Natural killer cell (primary cell): ENCODE results near the gene NMT2. TPM values are rescaled to one million over a fixed set of nuclear protein-coding genes. Genes with fewer than 3 reads are reported as not detected.

ENCODE experiments used
- ATAC-seq, 3 donors: fragments of 150-1000 bp in 2 of 3; fragments of 200-7000 bp in 1 of 3; cut with Tn5 transposase; 1 replicate in 1 of 3; 2 replicates in 2 of 3; pipeline ENCODE4 v1.10.0; 2021; ENCODE audit warnings: mild to moderate bottlenecking in 2 of 3, moderate library complexity in 2 of 3
- DNase-seq, 2 donors: peaks; one replicate each; pipeline versions ENCODE4 v3.0.0 to v3.0.0-alpha.2; 2013 to 2021; ENCODE audit warnings: mixed read lengths in 1 of 2
- H3K27ac ChIP-seq: one replicate; pipeline ENCODE4 v1.5.1; 2013; ENCODE audit warnings: mild to moderate bottlenecking, low read length
- H3K27me3 ChIP-seq: one replicate; pipeline ENCODE4 v1.6.1; 2013; ENCODE audit warnings: low read length; ENCODE audit not compliant: control insufficient read depth, insufficient read depth
- H3K36me3 ChIP-seq: one replicate; pipeline ENCODE4 v1.6.1; 2013; ENCODE audit warnings: low read length; ENCODE audit not compliant: control insufficient read depth, insufficient read depth
- H3K4me1 ChIP-seq: one replicate; pipeline ENCODE4 v1.6.1; 2013; ENCODE audit warnings: low read length; ENCODE audit not compliant: control insufficient read depth, insufficient read depth
- H3K4me3 ChIP-seq: one replicate; pipeline ENCODE4 v1.5.1; 2013; ENCODE audit warnings: low read length
- H3K9me3 ChIP-seq: one replicate; pipeline ENCODE4 v1.6.1; 2013; ENCODE audit warnings: low read length; ENCODE audit not compliant: control insufficient read depth, insufficient read depth
- H3K27ac Mint-ChIP-seq, 2 donors: one replicate each; pipeline ENCODE4 v1.8.0; 2022; ENCODE audit warnings: mild to moderate bottlenecking in 2 of 2, mixed read lengths in 2 of 2, moderate library complexity in 1 of 2
- H3K27me3 Mint-ChIP-seq, 2 donors: one replicate each; pipeline ENCODE4 v1.8.0; 2022; ENCODE audit warnings: low read depth in 2 of 2, mixed read lengths in 2 of 2
- H3K36me3 Mint-ChIP-seq: one replicate; pipeline ENCODE4 v1.8.0; 2022; ENCODE audit warnings: mixed read lengths
- H3K4me1 Mint-ChIP-seq, 2 donors: one replicate each; pipeline ENCODE4 v1.8.0; 2022; ENCODE audit warnings: mixed read lengths in 2 of 2
- H3K4me3 Mint-ChIP-seq: one replicate; pipeline ENCODE4 v1.8.0; 2022; ENCODE audit warnings: mild to moderate bottlenecking, moderate library complexity, mixed read lengths
- H3K9me3 Mint-ChIP-seq, 2 donors: one replicate each; pipeline ENCODE4 v1.8.0; 2022; ENCODE audit warnings: mixed read lengths in 2 of 2
- WGBS: methylation state at CpG from one replicate; pipeline ENCODE4 v1.1.7; 2013; ENCODE audit warnings: missing lambda C conversion rate; ENCODE audit not compliant: insufficient coverage; 5-methylcytosine and 5-hydroxymethylcytosine counted together
- intact Hi-C: fragments of 100-400 bp; cut with micrococcal nuclease; formaldehyde crosslinking; loops from one replicate; pipeline ENCODE4 v1.14.2; 2022
- total RNA-seq, 4 donors: library from RNA; stranded (reverse); fragments of 120-200 nt in 1 of 4; gene quantifications; one replicate each; pipeline versions ENCODE4 v1.2.3 to v1.2.4, GENCODE V29; 2013 to 2022
- TF ChIP-seq, protein P1 (sequence below): fragments of 200-600 bp; IDR thresholded peaks from one replicate; pipeline ENCODE4 v1.8.0; 2022; ENCODE audit warnings: antibody characterized with exemption

Gene NMT2
- total RNA-seq, 3 donors from 2014 or later (not counting 1 experiment from before 2014, with no cell fraction given) = 18.9 to 34.9 (median 28.8) TPM

DNA sequence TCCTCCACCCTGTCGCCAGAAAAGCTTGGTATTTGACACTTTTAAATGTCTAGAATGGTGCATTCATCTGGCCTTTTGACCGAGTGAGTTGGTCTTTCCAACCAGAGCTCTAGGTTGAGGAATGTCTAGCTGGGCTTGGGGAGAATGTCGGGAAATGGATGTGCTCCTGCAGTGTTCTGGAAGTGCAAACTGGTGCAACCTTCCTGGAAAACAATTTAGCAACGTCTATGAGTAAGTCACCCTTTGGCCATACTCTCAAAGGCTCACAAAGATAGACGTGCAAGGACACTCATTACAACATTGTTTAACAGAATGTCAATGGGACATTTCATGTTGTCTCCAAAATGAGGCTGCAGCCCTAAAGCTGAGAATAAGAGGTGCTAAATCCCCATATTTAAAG lies 12.2 kb upstream of the NMT2 start:
- Mint-ChIP-seq H3K36me3 (no peaks in the 10 kb centered on the region), H3K4me3 (no peak overlapping the region), H3K4me1 (peaks cover 5 to 10% of the 10 kb centered on the region in 2 donors), H3K27ac (no peak overlapping the region), H3K9me3 (no peaks in the 10 kb centered on the region), H3K27me3 (no peaks in the 10 kb centered on the region)
- intact Hi-C loops = no loop called here
- no peaks in the 10 kb centered on the region for H3K9me3 ChIP-seq
- ATAC-seq = no peak
- no peak for DNase-seq
- H3K4me1 ChIP-seq = no peaks in the 10 kb centered on the region
- no peaks in the 10 kb centered on the region for H3K36me3 ChIP-seq
- 89% methylated on average over 5 of the region's 5 CpGs for WGBS
- H3K27ac ChIP-seq = no peak overlapping the region
- no peak overlapping the region for H3K4me3 ChIP-seq
- no peaks in the 10 kb centered on the region for H3K27me3 ChIP-seq
- TF ChIP-seq, protein P1, sequence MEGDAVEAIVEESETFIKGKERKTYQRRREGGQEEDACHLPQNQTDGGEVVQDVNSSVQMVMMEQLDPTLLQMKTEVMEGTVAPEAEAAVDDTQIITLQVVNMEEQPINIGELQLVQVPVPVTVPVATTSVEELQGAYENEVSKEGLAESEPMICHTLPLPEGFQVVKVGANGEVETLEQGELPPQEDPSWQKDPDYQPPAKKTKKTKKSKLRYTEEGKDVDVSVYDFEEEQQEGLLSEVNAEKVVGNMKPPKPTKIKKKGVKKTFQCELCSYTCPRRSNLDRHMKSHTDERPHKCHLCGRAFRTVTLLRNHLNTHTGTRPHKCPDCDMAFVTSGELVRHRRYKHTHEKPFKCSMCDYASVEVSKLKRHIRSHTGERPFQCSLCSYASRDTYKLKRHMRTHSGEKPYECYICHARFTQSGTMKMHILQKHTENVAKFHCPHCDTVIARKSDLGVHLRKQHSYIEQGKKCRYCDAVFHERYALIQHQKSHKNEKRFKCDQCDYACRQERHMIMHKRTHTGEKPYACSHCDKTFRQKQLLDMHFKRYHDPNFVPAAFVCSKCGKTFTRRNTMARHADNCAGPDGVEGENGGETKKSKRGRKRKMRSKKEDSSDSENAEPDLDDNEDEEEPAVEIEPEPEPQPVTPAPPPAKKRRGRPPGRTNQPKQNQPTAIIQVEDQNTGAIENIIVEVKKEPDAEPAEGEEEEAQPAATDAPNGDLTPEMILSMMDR = no peak

DNA sequence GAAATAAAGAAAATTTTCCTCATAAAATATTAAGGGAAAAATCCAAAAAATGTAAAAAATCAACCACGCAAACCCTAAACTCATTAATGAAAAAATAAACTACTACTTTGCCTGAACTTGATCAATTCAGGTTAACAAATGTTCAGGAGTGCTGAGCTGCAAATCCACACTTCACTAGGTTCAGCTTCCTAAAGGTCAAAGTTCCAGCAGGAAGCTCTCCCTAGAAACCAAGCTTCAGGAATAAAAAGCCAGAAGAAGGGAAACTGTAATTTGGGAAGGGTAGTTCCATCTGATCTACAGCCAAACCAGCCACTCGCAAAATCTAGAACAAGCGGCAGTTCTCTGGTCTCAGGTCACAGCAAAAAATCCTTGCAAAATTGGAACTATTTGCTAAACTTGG lies 7.8 kb upstream of the NMT2 start:
- ATAC-seq (no peak), DNase-seq (no peak)
- Mint-ChIP-seq H3K4me3 (no peak overlapping the region), H3K36me3 (no peaks in the 10 kb centered on the region), H3K27ac (no peak overlapping the region), H3K9me3 (no peaks in the 10 kb centered on the region), H3K27me3 (no peaks in the 10 kb centered on the region), H3K4me1 (peaks cover 0 to 19% of the 10 kb centered on the region in 2 donors)
- peaks cover under 1% of the 10 kb centered on the region for H3K4me1 ChIP-seq
- intact Hi-C loops = no loop called here
- H3K27me3 ChIP-seq = no peaks in the 10 kb centered on the region
- H3K4me3 ChIP-seq = no peak overlapping the region
- H3K36me3 ChIP-seq = no peaks in the 10 kb centered on the region
- H3K27ac ChIP-seq = no peak overlapping the region
- TF ChIP-seq, protein P1 = no peak
- 98% methylated on average over 3 of the region's 3 CpGs for WGBS
- H3K9me3 ChIP-seq = no peaks in the 10 kb centered on the region

DNA sequence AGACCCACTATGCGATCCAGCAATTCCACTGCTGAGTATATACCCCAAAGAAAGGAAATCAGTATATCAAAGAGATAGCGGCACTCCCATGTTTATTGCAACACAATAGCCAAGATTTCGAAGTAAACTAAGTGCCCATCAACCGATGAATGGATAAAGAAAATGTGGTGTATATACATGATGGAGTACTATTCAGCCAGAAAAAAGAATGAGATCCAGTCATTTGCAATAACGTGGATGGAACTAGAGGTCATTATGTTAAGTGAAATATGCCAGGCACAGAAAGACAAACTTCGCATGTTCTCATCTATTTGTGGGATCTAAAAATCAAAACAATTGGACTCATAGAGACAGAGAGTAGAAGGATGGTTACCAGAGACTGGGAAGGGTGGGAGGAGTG lies 7.1 kb upstream of the NMT2 start:
- peaks cover 5 to 20% of the 10 kb centered on the region in 2 donors for H3K4me1 Mint-ChIP-seq
- H3K27me3 Mint-ChIP-seq = no peaks in the 10 kb centered on the region
- ATAC-seq (no peak), DNase-seq (no peak)
- no peaks in the 10 kb centered on the region for H3K27me3 ChIP-seq
- no peaks in the 10 kb centered on the region for H3K36me3 Mint-ChIP-seq
- H3K36me3 ChIP-seq = no peaks in the 10 kb centered on the region
- no peak overlapping the region for H3K27ac Mint-ChIP-seq
- H3K27ac ChIP-seq = no peak overlapping the region
- peaks cover 3% of the 10 kb centered on the region for H3K4me1 ChIP-seq
- WGBS = 90% methylated on average over 6 of the region's 6 CpGs
- no peaks in the 10 kb centered on the region for H3K9me3 ChIP-seq
- intact Hi-C loops = no loop called here
- no peaks in the 10 kb centered on the region for H3K9me3 Mint-ChIP-seq
- TF ChIP-seq, protein P1 = no peak
- H3K4me3 Mint-ChIP-seq = no peak overlapping the region
- no peak overlapping the region for H3K4me3 ChIP-seq

DNA sequence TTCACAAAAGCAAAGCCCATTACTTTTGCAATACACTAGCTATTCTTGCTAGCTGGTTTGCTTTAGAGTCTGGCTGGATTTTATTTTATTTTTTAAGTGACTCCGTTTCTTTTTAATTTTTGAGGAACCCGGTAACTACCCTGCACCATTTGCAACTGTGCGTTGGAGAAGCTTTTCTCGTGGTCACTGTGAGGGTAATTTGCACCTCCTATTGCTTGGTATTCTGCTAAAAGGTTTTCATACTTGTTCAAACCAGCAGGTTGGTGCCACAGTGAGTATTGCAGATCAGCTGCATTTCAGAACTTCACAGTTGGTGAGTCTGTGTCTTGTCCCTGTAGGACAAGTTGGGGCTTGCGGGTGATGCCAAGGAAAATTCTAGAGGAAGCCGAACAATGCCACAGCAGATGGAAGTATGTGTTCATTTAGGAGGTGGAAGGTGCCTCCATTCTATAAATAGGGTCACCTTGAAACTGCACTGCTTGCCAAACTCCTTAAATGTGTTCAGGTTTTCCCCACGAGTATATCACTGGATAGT lies 3.9 kb upstream of the NMT2 start:
- H3K4me1 ChIP-seq = peaks cover 22% of the 10 kb centered on the region
- Mint-ChIP-seq H3K27ac (peak overlapping the region in 1 of 2 donors; percentile 53), H3K4me3 (peak overlapping the region; percentile 13), H3K36me3 (no peaks in the 10 kb centered on the region), H3K4me1 (peaks cover 31 to 40% of the 10 kb centered on the region in 2 donors), H3K27me3 (no peaks in the 10 kb centered on the region), H3K9me3 (no peaks in the 10 kb centered on the region)
- no peak overlapping the region for H3K4me3 ChIP-seq
- DNase-seq (no peak), ATAC-seq (no peak)
- no peaks in the 10 kb centered on the region for H3K27me3 ChIP-seq
- no peaks in the 10 kb centered on the region for H3K9me3 ChIP-seq
- TF ChIP-seq, protein P1 = no peak
- intact Hi-C loops = no loop called here
- no peak overlapping the region for H3K27ac ChIP-seq
- H3K36me3 ChIP-seq = no peaks in the 10 kb centered on the region
- 69% methylated on average over 6 of the region's 7 CpGs for WGBS
